Left kidney (tissue), 2 donors: Measurements from ENCODE around the gene HSBP1L1. TPM values are rescaled to one million over a fixed set of nuclear protein-coding genes. Genes with fewer than 3 reads are reported as not detected.
"Not testable (repeated sequence)": the region's sequence is repeated elsewhere in the genome, so short reads cannot be mapped to it uniquely, and the experiment has no call there.

Source experiments
- DNase-seq: peaks from one replicate; pipeline ENCODE4 v3.0.0-alpha.2; 2013
- polyA plus RNA-seq: library from polyadenylated mRNA; unstranded; fragments of 120-200 nt; gene quantifications from one replicate; pipeline ENCODE4 v1.2.1, GENCODE V29; 2013; ENCODE audit not compliant: insufficient read length

Gene HSBP1L1
- polyA plus RNA-seq, 1 donor = 25.5 TPM

DNA sequence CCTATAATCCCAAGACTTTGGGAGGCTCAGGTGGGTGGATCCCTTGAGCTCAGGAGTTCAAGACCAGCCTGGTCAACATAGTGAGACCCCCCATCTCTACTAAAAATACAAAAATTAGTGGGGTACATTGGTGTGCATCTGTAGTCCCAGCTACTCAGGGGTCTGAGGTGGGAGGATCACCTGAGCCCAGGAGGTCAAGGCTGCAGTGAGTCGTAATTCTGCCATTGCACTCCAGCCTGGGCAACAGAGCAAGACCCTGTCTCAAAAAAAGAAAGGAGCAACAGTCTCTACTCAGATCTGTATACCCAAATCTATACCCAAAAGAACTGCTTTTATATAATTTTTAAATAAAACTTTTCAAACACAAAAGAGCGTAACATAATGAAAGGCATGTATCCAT is 5.5 kb upstream of the HSBP1L1 start:
- no peak for DNase-seq

DNA sequence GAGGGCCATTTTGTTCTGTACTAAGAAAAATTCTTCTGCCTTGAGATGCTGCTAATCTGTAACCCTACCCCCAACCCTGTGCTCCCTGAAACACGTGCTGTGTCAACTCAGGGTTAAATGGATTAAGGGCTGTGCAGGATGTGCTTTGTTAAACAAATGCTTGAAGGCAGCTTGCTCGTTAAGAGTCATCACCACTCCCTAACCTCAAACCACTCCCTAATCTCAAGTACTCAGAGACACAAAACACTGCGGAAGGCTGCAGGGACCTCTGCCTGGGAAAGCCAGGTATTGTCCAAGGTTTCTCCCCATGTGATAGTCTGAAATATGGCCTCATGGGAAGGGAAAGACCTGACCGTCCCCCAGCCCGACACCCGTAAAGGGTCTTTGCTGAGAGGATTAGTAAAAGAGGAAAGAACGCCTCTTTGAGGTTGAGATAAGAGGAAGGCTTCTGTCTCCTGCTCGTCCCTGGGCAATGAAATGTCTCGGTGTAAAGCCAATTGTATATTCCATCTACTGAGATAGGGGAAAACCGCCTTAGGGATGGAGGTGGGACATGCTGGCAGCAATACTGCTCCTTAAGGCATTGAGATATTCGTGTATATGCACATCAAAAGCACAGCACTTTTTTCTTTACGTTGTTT is 4.2 kb upstream of the HSBP1L1 start:
- DNase-seq = not testable (repeated sequence)

DNA sequence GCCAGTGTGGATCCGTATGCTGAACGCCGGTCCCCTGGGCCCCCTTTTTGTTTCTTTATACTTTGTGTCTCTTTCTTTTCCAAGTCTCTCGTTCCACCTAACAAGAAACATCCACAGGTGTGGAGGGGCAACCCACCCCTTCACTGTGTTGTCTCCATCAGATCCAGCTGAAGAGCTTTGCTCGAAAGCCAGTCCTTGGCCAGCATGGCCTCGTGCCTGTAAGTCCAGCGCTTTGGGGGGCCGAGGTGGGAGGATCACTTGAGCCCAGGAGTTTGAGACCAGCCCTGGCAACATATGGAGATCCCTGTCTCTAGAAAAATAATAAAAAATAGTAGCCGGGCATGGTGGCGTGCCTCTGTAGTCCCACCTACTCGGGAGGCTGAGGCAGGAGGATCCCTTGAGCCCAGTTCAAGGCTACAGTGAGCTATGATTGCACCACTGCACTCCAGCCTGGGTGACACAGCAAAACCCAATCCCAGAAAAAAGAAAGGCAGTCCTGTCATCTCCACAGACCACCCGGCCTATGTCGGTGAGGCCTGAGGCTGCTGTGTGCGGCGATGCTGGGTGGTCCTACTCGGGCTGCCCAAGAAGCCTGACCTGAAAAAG is 3.4 kb upstream of the HSBP1L1 start:
- no peak for DNase-seq

- DNase-seq = no peak
Observed at GRCh38 chr18:79961527-79962291, 2.7 kb upstream of the HSBP1L1 start.

DNA sequence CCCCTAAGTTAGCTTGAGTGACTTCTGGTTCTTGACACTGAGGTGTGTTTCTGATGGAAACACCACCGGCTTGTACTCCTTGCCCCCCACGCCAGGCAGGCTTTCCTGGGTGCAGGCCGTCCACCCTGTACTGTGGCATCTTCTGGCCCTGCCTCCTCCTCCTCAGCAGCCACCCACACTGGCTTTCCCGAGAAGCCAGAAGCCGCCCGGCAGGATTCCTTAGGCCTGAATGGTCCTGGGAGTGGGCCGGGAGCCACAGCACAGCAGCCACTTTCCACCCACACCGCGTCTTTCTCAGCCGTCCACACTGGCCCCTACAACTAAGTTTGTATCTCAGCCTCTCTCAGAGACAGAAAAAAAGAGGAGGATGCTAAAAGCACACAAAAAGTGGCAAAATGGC is 2.1 kb upstream of the HSBP1L1 start:
- no peak for DNase-seq

GRCh38 chr18:79962835-79963657 is 1.4 kb upstream of the HSBP1L1 start:
- DNase-seq = no peak

- DNase-seq = no peak
Observed at GRCh38 chr18:79963658-79964329, 649 bp upstream of the HSBP1L1 start.

GRCh38 chr18:79965119-79965902 is 868 bp downstream of the HSBP1L1 start:
- no peak for DNase-seq

DNA sequence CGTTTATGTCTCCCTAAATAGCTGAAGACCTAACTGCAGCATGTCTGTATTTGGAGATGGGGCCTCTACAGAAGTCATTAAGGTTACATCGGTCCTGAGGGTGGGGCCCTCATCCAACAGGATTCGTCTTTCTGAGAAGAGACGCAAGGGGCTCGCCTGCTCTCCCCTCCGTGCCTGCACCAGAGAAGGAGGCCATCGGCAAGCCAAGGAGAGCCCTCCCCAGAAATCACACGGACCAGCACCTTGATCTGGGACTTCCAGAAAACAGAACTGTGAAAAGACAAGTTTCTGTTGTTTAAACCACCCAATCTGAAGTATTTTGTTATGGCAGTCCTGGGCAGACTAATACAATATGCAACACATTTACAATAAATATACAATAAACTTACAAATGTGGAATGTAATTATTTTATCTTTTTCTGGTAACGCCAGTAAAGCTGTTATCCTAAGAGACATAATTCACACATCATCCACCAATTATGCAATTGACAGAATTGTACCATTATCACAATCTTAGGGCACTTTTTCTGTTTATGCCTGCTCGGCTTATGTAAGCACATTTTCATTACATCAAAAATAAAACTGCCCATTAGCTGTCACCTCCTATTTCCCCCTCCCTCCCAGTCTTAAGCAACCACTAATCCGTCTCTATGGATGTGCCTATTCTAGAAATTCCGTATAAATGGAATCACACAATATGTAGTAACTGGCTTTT is 6.1 kb downstream of the HSBP1L1 start:
- DNase-seq = no peak

- DNase-seq = no peak
Observed at GRCh38 chr18:79971211-79971952, 6.9 kb downstream of the HSBP1L1 start.

DNA sequence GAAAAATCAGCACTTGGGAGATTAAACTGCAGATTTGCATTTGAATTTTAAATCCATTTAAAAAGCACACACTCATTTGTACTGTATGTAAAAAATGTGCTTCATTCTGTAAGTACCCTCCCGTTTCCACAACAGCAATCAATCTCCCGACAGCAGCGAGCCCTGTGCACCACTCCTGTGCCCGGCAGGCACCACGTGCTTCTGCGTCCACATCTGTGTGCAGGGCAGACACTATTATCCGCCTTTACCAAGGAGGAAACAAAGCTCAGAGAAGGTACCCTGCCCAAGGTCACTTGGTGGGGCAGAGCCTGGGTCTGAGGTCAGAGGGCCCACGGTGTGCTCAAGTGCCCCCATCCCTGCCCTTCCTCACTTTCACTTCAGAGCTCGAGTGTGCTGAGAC is 7.5 kb downstream of the HSBP1L1 start:
- no peak for DNase-seq

DNA sequence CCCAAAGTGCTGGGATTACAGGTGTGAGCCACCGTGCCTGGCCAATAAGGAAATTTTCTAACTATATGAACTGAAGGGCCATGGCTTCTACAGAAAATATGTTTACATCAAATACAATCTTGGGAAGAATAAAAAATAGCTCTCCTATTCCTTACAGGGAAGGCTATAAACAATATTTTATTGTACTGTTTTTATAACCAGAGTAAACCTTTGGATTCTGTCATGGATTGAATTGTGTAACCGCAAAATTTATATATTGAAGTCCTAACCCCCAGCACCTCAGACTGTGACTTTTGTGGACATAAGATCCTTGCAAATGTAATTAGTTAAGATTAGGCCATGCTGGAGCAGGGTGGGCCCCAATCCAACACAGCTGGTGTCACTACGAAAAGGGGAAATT is 8.3 kb downstream of the HSBP1L1 start:
- no peak for DNase-seq

DNA sequence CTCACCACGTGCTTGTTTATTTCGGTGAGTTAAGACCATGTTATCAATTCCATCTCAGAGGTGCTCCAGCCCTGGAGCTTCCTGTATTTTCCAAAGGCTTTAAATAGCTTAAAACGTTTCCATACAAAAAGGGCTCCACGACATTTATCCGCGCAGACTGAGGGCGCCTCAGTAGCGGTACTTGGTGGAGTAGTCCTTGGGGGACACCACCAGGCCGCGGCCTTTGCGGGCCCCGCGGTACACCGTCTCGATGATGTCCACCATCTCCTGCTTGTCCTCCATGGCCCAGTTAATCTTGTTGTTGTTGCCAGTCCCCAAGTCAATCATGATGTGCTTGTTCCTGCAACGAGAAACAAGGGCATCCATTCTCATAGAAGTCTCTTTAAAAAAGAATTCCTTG is 9.1 kb downstream of the HSBP1L1 start:
- no peak for DNase-seq

DNA sequence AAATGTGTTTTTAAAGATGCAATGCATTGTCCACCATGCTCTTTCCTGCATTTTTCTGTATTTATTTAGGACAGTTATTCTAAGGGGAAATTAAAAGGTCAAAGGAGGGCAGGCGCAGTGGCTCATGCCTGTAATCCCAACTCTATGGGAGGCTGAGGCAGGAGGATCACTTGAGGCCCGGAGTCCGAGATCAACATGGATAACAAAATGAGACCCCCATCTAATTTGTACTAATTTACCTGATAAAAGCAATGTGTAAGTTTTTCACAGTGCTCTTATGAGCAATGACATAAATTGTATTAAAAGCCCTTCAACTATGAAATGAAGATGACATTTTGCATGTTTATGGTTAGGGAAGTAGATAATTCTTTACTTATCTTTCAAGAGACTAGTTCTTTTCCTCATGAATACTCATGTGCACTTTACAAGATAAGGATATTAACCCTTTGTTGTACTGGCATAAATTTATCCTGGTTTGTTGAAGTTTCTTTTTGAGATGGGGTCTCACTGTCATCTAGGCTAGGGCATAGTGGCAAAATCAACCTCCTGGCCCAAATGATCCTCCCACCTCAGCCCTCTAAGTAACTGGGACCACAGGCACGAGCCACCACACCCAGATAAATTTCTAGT is 9.7 kb downstream of the HSBP1L1 start:
- no peak for DNase-seq

GRCh38 chr18:79975043-79975442 is 10.6 kb downstream of the HSBP1L1 start:
- no peak for DNase-seq

DNA sequence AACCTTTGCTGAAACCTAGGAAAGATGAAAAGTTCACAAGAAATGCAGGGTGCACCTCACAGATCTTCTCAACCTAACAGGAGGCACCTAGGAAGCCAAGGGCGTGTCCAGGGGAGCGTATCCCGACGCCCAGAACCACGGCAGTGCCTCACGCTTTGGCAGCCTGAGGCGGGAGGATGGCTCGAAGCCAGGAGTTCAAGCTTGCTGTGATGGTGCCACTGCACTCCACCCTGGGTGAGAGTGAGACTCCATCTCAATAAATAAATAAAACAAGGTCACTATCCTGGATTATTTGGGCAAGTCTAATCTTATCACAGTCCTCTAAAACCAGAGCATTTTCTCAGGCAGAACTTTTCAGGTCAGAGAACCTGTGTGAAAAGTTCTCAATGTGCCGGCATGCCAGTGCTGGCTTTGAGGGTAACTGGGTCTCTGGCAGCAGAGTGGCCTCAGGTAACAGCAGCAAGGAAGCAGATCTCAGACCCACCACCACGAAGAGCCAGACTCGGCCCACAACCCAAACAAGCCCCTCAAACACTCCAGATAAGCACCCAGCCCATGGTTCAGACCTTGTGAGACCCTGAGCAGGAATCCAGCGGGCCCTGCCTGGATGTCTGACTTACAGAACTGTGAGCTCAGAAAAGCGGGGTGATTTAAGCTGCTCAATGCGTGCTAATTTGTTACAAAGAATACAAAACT is 11.7 kb downstream of the HSBP1L1 start:
- no peak for DNase-seq

- no peak for DNase-seq
Observed at GRCh38 chr18:79979843-79980242, 15.4 kb downstream of the HSBP1L1 start.

- DNase-seq = no peak
Observed at GRCh38 chr18:79980585-79980984, 16.1 kb downstream of the HSBP1L1 start.

DNA sequence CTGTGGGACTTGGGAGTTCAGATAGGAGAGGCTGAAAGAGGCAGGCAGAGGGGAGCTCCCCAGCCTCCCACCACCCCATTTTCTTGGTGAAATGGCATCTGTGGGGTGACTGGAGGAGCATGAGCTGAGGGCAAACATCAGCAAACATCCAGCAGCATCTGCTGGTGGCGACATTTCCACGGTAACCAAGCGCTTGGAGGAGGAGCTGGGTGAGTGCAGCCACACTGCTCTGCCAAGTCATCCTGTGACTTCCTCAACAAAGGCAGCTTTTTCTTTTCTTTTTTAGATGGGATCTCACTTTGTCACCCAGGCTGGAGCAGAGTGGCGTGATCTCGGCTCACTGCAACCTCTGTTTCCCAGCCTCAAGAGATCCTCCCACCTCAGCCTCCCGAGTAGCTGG is 18.3 kb downstream of the HSBP1L1 start:
- DNase-seq = no peak
